GOT3 (cell line): Measurements from ENCODE around the gene IPO11.
"Not testable (repeated sequence)": the region's sequence is repeated elsewhere in the genome, so short reads cannot be mapped to it uniquely, and the experiment has no call there.

Experiments used
- DNase-seq: peaks from one replicate; lab custom pipeline; 2025; ENCODE audit warnings: mixed read lengths; lab: John Stamatoyannopoulos, UW

IPO11 gene

GRCh38 chr5:62645223-62645622, 232.7 kb downstream of the IPO11 start:
- DNase-seq, result no peak

GRCh38 chr5:62647241-62647640, 234.7 kb downstream of the IPO11 start:
- no peak for DNase-seq

- DNase-seq, result no peak
Observed at GRCh38 chr5:62649025-62649424, 236.5 kb downstream of the IPO11 start.

- no peak for DNase-seq
Observed at GRCh38 chr5:62649476-62650113, 237.0 kb downstream of the IPO11 start.

GRCh38 chr5:62650197-62650596, 237.6 kb downstream of the IPO11 start:
- DNase-seq, result no peak

GRCh38 chr5:62652225-62652624, 239.7 kb downstream of the IPO11 start:
- DNase-seq, result no peak

- DNase-seq, result no peak
Observed at GRCh38 chr5:62653001-62653863, 240.7 kb downstream of the IPO11 start.

GRCh38 chr5:62653864-62654575, 241.5 kb downstream of the IPO11 start:
- no peak for DNase-seq

- not testable (repeated sequence) for DNase-seq
Observed at GRCh38 chr5:62657772-62658171, 245.2 kb downstream of the IPO11 start.

- DNase-seq, result no peak
Observed at GRCh38 chr5:62661126-62661525, 248.6 kb downstream of the IPO11 start.

GRCh38 chr5:62662521-62662920, 250.0 kb downstream of the IPO11 start:
- no peak for DNase-seq

- DNase-seq, result no peak
Observed at GRCh38 chr5:62671479-62671878, 258.9 kb downstream of the IPO11 start.

GRCh38 chr5:62676596-62676995, 264.0 kb downstream of the IPO11 start:
- not testable (repeated sequence) for DNase-seq
